ENCODE results near the gene UVRAG.

The UVRAG gene

GRCh38 chr11:75810637-75811390 lies 4.2 kb upstream of the UVRAG start:
- no peak for DNase-seq

GRCh38 chr11:75811485-75811884 lies 3.5 kb upstream of the UVRAG start:
- DNase-seq: no peak

GRCh38 chr11:75812542-75813040 lies 2.4 kb upstream of the UVRAG start:
- DNase-seq: no peak

- no peak for DNase-seq
Observed at GRCh38 chr11:75813124-75813523, 1.9 kb upstream of the UVRAG start.

- no peak for DNase-seq
Observed at GRCh38 chr11:75813622-75814039, 1.4 kb upstream of the UVRAG start.

- no peak for DNase-seq
Observed at GRCh38 chr11:75814363-75814676, 690 bp upstream of the UVRAG start.

- DNase-seq: no peak
Observed at GRCh38 chr11:75815345-75816168, 547 bp downstream of the UVRAG start.

- no peak for DNase-seq
Observed at GRCh38 chr11:75816561-75817239, 1.7 kb downstream of the UVRAG start.

GRCh38 chr11:75820645-75821044 lies 5.6 kb downstream of the UVRAG start:
- DNase-seq: no peak

- no peak for DNase-seq
Observed at GRCh38 chr11:75821202-75821601, 6.2 kb downstream of the UVRAG start.

- DNase-seq: no peak
Observed at GRCh38 chr11:75822541-75822940, 7.5 kb downstream of the UVRAG start.

GRCh38 chr11:75823415-75823814 lies 8.4 kb downstream of the UVRAG start:
- no peak for DNase-seq

GRCh38 chr11:75823946-75824345 lies 8.9 kb downstream of the UVRAG start:
- no peak for DNase-seq

GRCh38 chr11:75826461-75827230 lies 11.6 kb downstream of the UVRAG start:
- DNase-seq: no peak

GRCh38 chr11:75827562-75827961 lies 12.6 kb downstream of the UVRAG start:
- DNase-seq: no peak

- DNase-seq: no peak
Observed at GRCh38 chr11:75831915-75832502, 17.0 kb downstream of the UVRAG start.

- DNase-seq: no peak
Observed at GRCh38 chr11:75834728-75835127, 19.7 kb downstream of the UVRAG start.

- no peak for DNase-seq
Observed at GRCh38 chr11:75836417-75836816, 21.4 kb downstream of the UVRAG start.

GRCh38 chr11:75839851-75840250 lies 24.8 kb downstream of the UVRAG start:
- DNase-seq: no peak

GRCh38 chr11:75840522-75840921 lies 25.5 kb downstream of the UVRAG start:
- no peak for DNase-seq

GRCh38 chr11:75841739-75842138 lies 26.7 kb downstream of the UVRAG start:
- no peak for DNase-seq

GRCh38 chr11:75845324-75845723 lies 30.3 kb downstream of the UVRAG start:
- no peak for DNase-seq
